Dermis lymphatic vessel endothelial cell (primary cell): Measurements from ENCODE around the gene STT3B. TPM values are rescaled to one million over a fixed set of nuclear protein-coding genes. Genes with fewer than 3 reads are reported as not detected.

Source experiments
- total RNA-seq: library from RNA; depleted of rRNA; stranded (reverse); fragments of >200 nt; gene quantifications from 2 replicates; pipeline ENCODE4 v1.2.1, GENCODE V29; 2014

Gene STT3B
- total RNA-seq = 149 and 152 TPM in 2 replicates

DNA sequence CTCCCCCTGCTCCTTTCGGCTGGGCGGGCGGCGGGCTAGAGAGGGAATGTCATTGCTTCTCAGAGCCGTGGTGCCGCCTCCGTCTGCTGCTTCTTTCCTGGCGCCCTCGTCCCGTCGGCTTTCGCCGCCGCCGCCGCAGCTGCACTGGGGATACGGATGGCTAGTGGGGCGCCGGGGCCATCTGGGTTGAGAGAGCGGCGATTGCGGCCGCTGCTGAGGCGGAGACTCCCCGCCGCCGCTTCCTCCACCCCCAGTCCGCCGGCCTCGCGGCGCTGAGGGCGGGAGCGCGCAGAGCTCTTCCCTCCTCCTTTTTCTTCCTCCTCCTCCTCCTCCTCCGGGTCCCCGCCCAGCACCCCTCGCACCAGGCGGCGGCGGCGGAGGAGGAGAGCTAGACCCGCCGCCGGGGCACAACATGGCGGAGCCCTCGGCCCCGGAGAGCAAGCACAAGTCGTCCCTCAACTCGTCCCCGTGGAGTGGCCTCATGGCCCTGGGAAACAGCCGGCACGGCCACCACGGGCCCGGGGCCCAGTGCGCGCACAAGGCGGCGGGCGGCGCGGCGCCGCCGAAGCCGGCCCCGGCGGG is at the start of gene STT3B:
STT3B (plus strand) TSS at position 339 of the 582 bp plus-strand sequence; CDS start at position 413, 74 bp downstream.

